Measurements from ENCODE around the gene SLAMF1.

Gene SLAMF1

GRCh38 chr1:160672789-160673695 is 26.2 kb upstream of the SLAMF1 start:
- H3K4me3 ChIP-seq (ENCODE audit: low read length) = no peak overlapping the region
- H3K27me3 ChIP-seq (ENCODE audit: control insufficient read depth, insufficient read depth, low read length) = no peaks in the 10 kb centered on the region
- no peak overlapping the region for H3K9ac ChIP-seq (ENCODE audit: low read length)
- H3K4me1 ChIP-seq (ENCODE audit: control insufficient read depth, insufficient read depth, low read length) = no peaks in the 10 kb centered on the region
- H3K9me3 ChIP-seq (ENCODE audit: control insufficient read depth, low read length) = no peaks in the 10 kb centered on the region
- H3K36me3 ChIP-seq (ENCODE audit: control insufficient read depth, insufficient read depth, low read length) = no peaks in the 10 kb centered on the region

GRCh38 chr1:160671603-160672517 is 25.0 kb upstream of the SLAMF1 start:
- Histone ChIP-seq H3K27me3 (ENCODE audit: control insufficient read depth, insufficient read depth, low read length) (no peaks in the 10 kb centered on the region), H3K4me1 (ENCODE audit: control insufficient read depth, insufficient read depth, low read length) (no peaks in the 10 kb centered on the region), H3K9me3 (ENCODE audit: control insufficient read depth, low read length) (no peaks in the 10 kb centered on the region), H3K36me3 (ENCODE audit: control insufficient read depth, insufficient read depth, low read length) (no peaks in the 10 kb centered on the region), H3K4me3 (ENCODE audit: low read length) (no peak overlapping the region), H3K9ac (ENCODE audit: low read length) (no peak overlapping the region)

DNA sequence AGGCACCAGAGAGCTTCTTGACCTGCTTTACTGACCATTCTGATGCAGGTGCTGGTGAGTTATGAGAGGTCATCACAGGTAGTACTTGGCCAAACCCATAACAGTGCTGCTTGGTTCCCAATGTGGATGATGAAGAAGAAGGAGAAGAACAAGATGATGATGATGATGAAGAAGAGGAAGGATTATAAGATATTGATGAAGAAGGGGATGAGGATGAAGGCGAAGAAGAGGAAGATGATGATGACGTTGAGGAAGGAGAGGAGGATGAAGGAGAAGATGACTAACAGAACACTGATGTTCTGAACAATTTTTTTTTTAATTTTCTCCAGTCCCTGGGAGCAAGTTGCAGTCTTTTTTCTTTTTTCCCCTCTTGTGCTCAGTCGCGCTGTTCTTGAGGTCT is 23.9 kb upstream of the SLAMF1 start:
- Histone ChIP-seq H3K9ac (ENCODE audit: low read length) (no peak overlapping the region), H3K27me3 (ENCODE audit: control insufficient read depth, insufficient read depth, low read length) (no peaks in the 10 kb centered on the region), H3K36me3 (ENCODE audit: control insufficient read depth, insufficient read depth, low read length) (no peaks in the 10 kb centered on the region), H3K4me1 (ENCODE audit: control insufficient read depth, insufficient read depth, low read length) (no peaks in the 10 kb centered on the region), H3K4me3 (ENCODE audit: low read length) (no peak overlapping the region), H3K9me3 (ENCODE audit: control insufficient read depth, low read length) (no peaks in the 10 kb centered on the region)

DNA sequence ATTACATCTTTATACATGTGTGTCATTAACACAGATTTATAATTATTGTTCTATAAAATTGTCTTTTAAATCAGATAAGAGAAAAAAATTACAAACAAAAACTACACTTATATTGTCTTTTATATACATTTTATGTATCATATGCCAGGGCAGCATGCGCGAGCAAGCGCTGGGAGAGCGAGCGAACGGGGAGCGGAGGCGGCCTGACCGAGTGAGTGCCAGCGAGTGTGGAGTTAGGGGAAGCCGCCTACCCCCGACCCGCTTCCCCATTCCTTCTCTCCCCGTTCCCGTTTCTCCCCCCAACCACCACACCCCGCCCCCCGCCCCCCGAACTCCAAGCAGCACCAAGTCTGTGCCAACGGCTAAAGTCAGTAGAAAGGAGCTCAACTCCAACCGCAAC is 23.0 kb upstream of the SLAMF1 start:
- H3K36me3 ChIP-seq (ENCODE audit: control insufficient read depth, insufficient read depth, low read length) = no peaks in the 10 kb centered on the region
- peaks cover 8% of the 10 kb centered on the region for H3K4me1 ChIP-seq (ENCODE audit: control insufficient read depth, insufficient read depth, low read length)

DNA sequence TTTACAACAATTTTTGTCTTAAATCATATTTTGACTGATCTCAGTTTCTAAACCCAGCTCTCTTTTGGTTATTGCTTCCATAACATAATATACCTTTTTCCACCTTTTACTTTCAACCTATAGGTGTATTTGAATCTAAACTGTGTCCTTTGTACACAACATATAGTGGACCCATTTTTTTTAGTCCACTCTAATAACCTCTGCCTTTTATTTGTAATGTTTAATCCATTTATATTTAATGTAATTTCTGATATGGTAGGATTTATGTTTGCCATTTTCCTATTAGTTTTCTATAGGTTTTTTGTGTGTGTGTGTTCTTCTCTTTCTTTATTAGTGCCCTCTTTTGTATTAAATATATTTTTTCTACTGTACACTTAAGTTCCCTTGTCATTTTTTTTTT is 22.4 kb upstream of the SLAMF1 start:
- Histone ChIP-seq H3K4me1 (ENCODE audit: control insufficient read depth, insufficient read depth, low read length) (peaks cover 13% of the 10 kb centered on the region), H3K9me3 (ENCODE audit: control insufficient read depth, low read length) (no peaks in the 10 kb centered on the region), H3K4me3 (ENCODE audit: low read length) (no peak overlapping the region), H3K27me3 (ENCODE audit: control insufficient read depth, insufficient read depth, low read length) (no peaks in the 10 kb centered on the region), H3K9ac (ENCODE audit: low read length) (no peak overlapping the region), H3K36me3 (ENCODE audit: control insufficient read depth, insufficient read depth, low read length) (no peaks in the 10 kb centered on the region)

More for the DNA sequence above, 23.0 kb upstream of the SLAMF1 start:
- H3K9ac ChIP-seq (ENCODE audit: low read length) = no peak overlapping the region
- H3K27me3 ChIP-seq (ENCODE audit: control insufficient read depth, insufficient read depth, low read length) = no peaks in the 10 kb centered on the region
- no peak overlapping the region for H3K4me3 ChIP-seq (ENCODE audit: low read length)
- H3K9me3 ChIP-seq (ENCODE audit: control insufficient read depth, low read length) = no peaks in the 10 kb centered on the region

GRCh38 chr1:160667896-160668295 is 21.1 kb upstream of the SLAMF1 start:
- Histone ChIP-seq H3K36me3 (ENCODE audit: control insufficient read depth, insufficient read depth, low read length) (no peaks in the 10 kb centered on the region), H3K4me3 (ENCODE audit: low read length) (no peak overlapping the region), H3K27me3 (ENCODE audit: control insufficient read depth, insufficient read depth, low read length) (no peaks in the 10 kb centered on the region), H3K4me1 (ENCODE audit: control insufficient read depth, insufficient read depth, low read length) (peaks cover 15% of the 10 kb centered on the region), H3K9ac (ENCODE audit: low read length) (no peak overlapping the region), H3K9me3 (ENCODE audit: control insufficient read depth, low read length) (no peaks in the 10 kb centered on the region)

GRCh38 chr1:160666079-160666442 is 19.2 kb upstream of the SLAMF1 start:
- Histone ChIP-seq H3K4me3 (ENCODE audit: low read length) (no peak overlapping the region), H3K4me1 (ENCODE audit: control insufficient read depth, insufficient read depth, low read length) (peaks cover 15% of the 10 kb centered on the region)

DNA sequence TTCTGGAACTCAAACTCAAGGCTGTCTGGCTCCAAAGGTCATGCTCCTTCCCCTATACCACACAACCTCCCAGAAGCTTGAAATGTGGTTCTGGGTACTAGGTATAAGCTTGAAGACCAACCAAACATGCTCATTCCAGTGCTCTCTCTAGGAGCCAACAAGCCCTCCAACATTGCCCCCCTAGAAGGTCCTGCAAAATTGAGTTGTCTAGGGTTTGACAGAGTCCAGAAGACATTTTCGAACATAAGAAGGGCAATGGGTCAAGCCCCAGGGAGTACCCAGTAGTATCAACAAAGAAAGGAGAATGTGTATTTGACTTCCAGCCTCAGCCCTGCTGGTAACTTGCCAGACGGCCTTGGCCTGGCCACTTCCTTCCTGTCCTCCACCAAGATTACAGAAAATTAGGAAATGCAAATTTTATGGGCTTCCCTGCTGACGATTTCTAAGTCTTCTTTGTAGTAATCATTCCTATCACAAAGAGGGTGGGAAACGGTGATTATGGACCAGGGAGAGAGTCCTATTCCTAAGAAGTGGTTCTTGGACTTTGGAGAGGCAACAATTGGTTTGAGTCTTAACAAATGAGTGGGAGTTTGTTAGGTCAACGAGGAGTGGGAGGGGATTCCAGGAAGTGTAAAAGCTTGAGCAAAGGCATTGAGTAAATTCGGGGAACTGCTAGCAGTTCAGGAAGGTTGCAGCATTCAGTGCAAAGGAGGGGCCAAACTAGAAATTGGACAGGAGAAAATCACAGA is 18.7 kb upstream of the SLAMF1 start:
- Histone ChIP-seq H3K9me3 (ENCODE audit: control insufficient read depth, low read length) (no peaks in the 10 kb centered on the region), H3K27me3 (ENCODE audit: control insufficient read depth, insufficient read depth, low read length) (no peaks in the 10 kb centered on the region), H3K9ac (ENCODE audit: low read length) (no peak overlapping the region), H3K36me3 (ENCODE audit: control insufficient read depth, insufficient read depth, low read length) (no peaks in the 10 kb centered on the region), H3K4me1 (ENCODE audit: control insufficient read depth, insufficient read depth, low read length) (peaks cover 15% of the 10 kb centered on the region), H3K4me3 (ENCODE audit: low read length) (no peak overlapping the region)

More at GRCh38 chr1:160666079-160666442, 19.2 kb upstream of the SLAMF1 start:
- no peaks in the 10 kb centered on the region for H3K36me3 ChIP-seq (ENCODE audit: control insufficient read depth, insufficient read depth, low read length)
- no peak overlapping the region for H3K9ac ChIP-seq (ENCODE audit: low read length)
- H3K27me3 ChIP-seq (ENCODE audit: control insufficient read depth, insufficient read depth, low read length) = no peaks in the 10 kb centered on the region
- no peaks in the 10 kb centered on the region for H3K9me3 ChIP-seq (ENCODE audit: control insufficient read depth, low read length)

- H3K9ac ChIP-seq (ENCODE audit: low read length) = no peak overlapping the region
- no peaks in the 10 kb centered on the region for H3K9me3 ChIP-seq (ENCODE audit: control insufficient read depth, low read length)
- H3K36me3 ChIP-seq (ENCODE audit: control insufficient read depth, insufficient read depth, low read length) = no peaks in the 10 kb centered on the region
- H3K27me3 ChIP-seq (ENCODE audit: control insufficient read depth, insufficient read depth, low read length) = no peaks in the 10 kb centered on the region
- H3K4me1 ChIP-seq (ENCODE audit: control insufficient read depth, insufficient read depth, low read length) = peaks cover 15% of the 10 kb centered on the region
- no peak overlapping the region for H3K4me3 ChIP-seq (ENCODE audit: low read length)
Observed at GRCh38 chr1:160664573-160665051, 17.8 kb upstream of the SLAMF1 start.

DNA sequence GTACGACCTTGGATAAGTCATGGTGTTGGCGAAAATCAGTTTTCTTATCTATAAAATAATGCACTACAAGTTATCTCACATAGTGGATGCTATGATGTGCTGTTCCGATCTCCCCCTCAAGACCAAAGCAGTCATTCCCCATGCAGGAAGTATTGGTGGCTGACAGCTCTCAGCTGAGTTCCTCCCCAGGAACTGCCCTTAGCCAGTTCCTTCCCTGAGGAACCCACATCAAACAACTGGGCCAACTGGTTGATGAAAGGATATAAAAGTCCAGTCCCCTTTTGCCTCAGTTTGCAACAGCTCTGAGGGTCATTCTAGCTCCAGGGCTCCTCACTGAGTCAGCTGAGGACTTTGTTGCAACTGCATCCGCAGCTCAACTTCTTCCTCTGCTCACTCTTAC is 16.1 kb upstream of the SLAMF1 start:
- peaks cover 15% of the 10 kb centered on the region for H3K4me1 ChIP-seq (ENCODE audit: control insufficient read depth, insufficient read depth, low read length)
- H3K9ac ChIP-seq (ENCODE audit: low read length) = no peak overlapping the region
- no peak overlapping the region for H3K4me3 ChIP-seq (ENCODE audit: low read length)
- no peaks in the 10 kb centered on the region for H3K9me3 ChIP-seq (ENCODE audit: control insufficient read depth, low read length)
- no peaks in the 10 kb centered on the region for H3K27me3 ChIP-seq (ENCODE audit: control insufficient read depth, insufficient read depth, low read length)
- no peaks in the 10 kb centered on the region for H3K36me3 ChIP-seq (ENCODE audit: control insufficient read depth, insufficient read depth, low read length)

DNA sequence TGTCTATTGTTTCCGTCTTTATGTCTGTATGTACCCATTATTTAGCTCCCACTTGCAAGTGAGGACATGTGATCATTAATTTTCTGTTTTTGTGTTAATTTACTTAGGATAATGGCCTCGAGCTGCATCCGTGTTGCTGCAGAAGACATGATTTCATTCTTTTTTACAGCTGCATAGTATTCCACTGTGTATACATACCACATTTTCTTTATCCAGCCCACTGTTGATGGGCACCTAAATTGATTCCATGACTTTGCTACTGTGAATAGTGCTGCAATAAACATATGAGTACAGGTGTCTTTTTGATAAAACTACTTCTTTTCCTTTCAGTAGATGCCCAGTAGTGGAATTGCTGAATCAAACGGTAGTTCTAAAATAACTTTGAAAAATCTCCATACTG is 12.7 kb upstream of the SLAMF1 start:
- Histone ChIP-seq H3K4me3 (ENCODE audit: low read length) (no peak overlapping the region), H3K27me3 (ENCODE audit: control insufficient read depth, insufficient read depth, low read length) (no peaks in the 10 kb centered on the region), H3K9me3 (ENCODE audit: control insufficient read depth, low read length) (no peaks in the 10 kb centered on the region), H3K9ac (ENCODE audit: low read length) (no peak overlapping the region), H3K4me1 (ENCODE audit: control insufficient read depth, insufficient read depth, low read length) (peaks cover 5% of the 10 kb centered on the region), H3K36me3 (ENCODE audit: control insufficient read depth, insufficient read depth, low read length) (no peaks in the 10 kb centered on the region)
